Upper lobe of right lung (tissue), 1 donor: Measurements from ENCODE around the gene PLXNB1. TPM values are rescaled to one million over a fixed set of nuclear protein-coding genes. Genes with fewer than 3 reads are reported as not detected.

Experiments
- ATAC-seq: fragments of 200-7000 bp; cut with Tn5 transposase; one replicate; pipeline ENCODE4 v1.9.1; 2020; ENCODE audit warnings: mild to moderate bottlenecking, moderate library complexity
- DNase-seq: peaks from one replicate; pipeline ENCODE4 v3.0.0-alpha.2; 2020
- H3K27ac ChIP-seq: fragments of 200-600 bp; one replicate; pipeline ENCODE4 v1.8.0; 2022
- H3K27me3 ChIP-seq: fragments of 200-600 bp; one replicate; pipeline ENCODE4 v1.8.0; 2022; ENCODE audit warnings: mild to moderate bottlenecking
- H3K36me3 ChIP-seq: fragments of 200-600 bp; one replicate; pipeline ENCODE4 v1.8.0; 2022
- H3K4me1 ChIP-seq: fragments of 200-600 bp; one replicate; pipeline ENCODE4 v1.8.0; 2022
- H3K4me3 ChIP-seq: fragments of 200-600 bp; one replicate; pipeline ENCODE4 v1.8.0; 2022; ENCODE audit warnings: mild to moderate bottlenecking
- H3K9me3 ChIP-seq: fragments of 200-600 bp; one replicate; pipeline ENCODE4 v1.8.0; 2022
- intact Hi-C: fragments of 100-400 bp; cut with DNase I; formaldehyde crosslinking; loops from one replicate; pipeline ENCODE4 v1.11.0; 2022
- total RNA-seq: library from RNA; stranded (reverse); fragmentation: NEBNext Ultra II Directional; extraction: Animal tissue kit (Norgen Biotek cat#: 25700); gene quantifications from one replicate; pipeline ENCODE4 v1.2.1, GENCODE V29; 2021
- TF ChIP-seq, protein P1 (sequence below): fragments of 200-600 bp; IDR thresholded peaks from one replicate; pipeline ENCODE4 v1.8.0; 2022; ENCODE audit warnings: antibody characterized with exemption
- donor health status: DM: no; HTN: yes; CAD: no; lungs with severe emphysema.

PLXNB1 gene
- total RNA-seq, 1 donor from 2014 or later, result 103 TPM

- no peak for ATAC-seq
- Histone ChIP-seq H3K36me3 (peaks cover 14% of the 10 kb centered on the region), H3K27ac (peak overlapping the region; percentile 70), H3K4me1 (peaks cover 24% of the 10 kb centered on the region), H3K4me3 (no peak overlapping the region), H3K9me3 (no peaks in the 10 kb centered on the region), H3K27me3 (no peaks in the 10 kb centered on the region)
- intact Hi-C loops, result loop anchor here (5.0 kb wide), 2 partner anchors 33 to 203 kb away; no protein-coding TSS in a partner anchor
- no peak for DNase-seq
- TF ChIP-seq, protein P1, sequence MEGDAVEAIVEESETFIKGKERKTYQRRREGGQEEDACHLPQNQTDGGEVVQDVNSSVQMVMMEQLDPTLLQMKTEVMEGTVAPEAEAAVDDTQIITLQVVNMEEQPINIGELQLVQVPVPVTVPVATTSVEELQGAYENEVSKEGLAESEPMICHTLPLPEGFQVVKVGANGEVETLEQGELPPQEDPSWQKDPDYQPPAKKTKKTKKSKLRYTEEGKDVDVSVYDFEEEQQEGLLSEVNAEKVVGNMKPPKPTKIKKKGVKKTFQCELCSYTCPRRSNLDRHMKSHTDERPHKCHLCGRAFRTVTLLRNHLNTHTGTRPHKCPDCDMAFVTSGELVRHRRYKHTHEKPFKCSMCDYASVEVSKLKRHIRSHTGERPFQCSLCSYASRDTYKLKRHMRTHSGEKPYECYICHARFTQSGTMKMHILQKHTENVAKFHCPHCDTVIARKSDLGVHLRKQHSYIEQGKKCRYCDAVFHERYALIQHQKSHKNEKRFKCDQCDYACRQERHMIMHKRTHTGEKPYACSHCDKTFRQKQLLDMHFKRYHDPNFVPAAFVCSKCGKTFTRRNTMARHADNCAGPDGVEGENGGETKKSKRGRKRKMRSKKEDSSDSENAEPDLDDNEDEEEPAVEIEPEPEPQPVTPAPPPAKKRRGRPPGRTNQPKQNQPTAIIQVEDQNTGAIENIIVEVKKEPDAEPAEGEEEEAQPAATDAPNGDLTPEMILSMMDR, result no peak
Measured at GRCh38 chr3:48435223-48435595, 5.3 kb upstream of the PLXNB1 start.

- Histone ChIP-seq H3K36me3 (peaks cover 14% of the 10 kb centered on the region), H3K27me3 (no peaks in the 10 kb centered on the region), H3K9me3 (no peaks in the 10 kb centered on the region), H3K4me3 (no peak overlapping the region), H3K4me1 (peaks cover 27% of the 10 kb centered on the region), H3K27ac (peak overlapping the region; percentile 70)
- TF ChIP-seq, protein P1, result no peak
- peak; percentile 66 for DNase-seq
- intact Hi-C loops, result loop anchor here (5.0 kb wide), 2 partner anchors 32 to 202 kb away; no protein-coding TSS in a partner anchor
- no peak for ATAC-seq
Measured at GRCh38 chr3:48434591-48435222, 4.8 kb upstream of the PLXNB1 start.

DNA sequence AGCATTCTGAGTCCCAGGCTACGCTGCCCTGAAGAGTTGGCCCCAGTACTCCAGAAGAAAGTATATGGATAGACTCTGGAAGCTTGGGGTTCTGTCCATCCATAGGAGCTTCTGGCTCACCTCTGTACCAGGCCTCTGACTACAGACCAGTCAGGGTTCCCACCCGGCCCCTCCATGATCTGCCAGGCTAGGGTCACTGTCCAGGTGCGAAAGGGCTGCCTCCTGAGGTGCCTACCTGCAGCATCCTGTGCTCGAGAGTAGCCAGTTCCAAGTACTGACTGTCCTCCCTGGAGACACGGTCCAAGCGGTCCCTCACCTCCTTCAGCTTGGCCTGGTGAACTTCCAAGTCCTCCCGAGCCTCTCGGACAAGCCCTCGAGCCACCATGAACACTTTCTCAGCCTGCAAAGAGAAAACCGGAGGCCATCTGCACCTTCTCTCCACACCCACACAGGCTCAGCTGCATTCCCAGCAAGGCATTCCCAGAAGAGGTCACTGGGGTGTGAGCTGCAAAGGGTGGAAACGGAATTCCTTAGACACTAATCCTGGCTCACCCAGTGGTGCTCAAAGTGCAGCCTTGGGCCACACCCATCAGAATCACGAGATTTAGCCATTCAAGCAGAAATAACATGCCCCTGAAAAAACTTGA, 3.7 kb upstream of the PLXNB1 start:
- TF ChIP-seq, protein P1, result no peak
- H3K4me3 ChIP-seq, result peak overlapping the region; percentile 2
- H3K9me3 ChIP-seq, result no peaks in the 10 kb centered on the region
- peaks cover 21% of the 10 kb centered on the region for H3K4me1 ChIP-seq
- peaks cover 14% of the 10 kb centered on the region for H3K36me3 ChIP-seq
- intact Hi-C loops, result no loop called here
- peak; percentile 74 for DNase-seq
- ATAC-seq, result peak; percentile 42
- peak overlapping the region; percentile 70 for H3K27ac ChIP-seq
- no peaks in the 10 kb centered on the region for H3K27me3 ChIP-seq

DNA sequence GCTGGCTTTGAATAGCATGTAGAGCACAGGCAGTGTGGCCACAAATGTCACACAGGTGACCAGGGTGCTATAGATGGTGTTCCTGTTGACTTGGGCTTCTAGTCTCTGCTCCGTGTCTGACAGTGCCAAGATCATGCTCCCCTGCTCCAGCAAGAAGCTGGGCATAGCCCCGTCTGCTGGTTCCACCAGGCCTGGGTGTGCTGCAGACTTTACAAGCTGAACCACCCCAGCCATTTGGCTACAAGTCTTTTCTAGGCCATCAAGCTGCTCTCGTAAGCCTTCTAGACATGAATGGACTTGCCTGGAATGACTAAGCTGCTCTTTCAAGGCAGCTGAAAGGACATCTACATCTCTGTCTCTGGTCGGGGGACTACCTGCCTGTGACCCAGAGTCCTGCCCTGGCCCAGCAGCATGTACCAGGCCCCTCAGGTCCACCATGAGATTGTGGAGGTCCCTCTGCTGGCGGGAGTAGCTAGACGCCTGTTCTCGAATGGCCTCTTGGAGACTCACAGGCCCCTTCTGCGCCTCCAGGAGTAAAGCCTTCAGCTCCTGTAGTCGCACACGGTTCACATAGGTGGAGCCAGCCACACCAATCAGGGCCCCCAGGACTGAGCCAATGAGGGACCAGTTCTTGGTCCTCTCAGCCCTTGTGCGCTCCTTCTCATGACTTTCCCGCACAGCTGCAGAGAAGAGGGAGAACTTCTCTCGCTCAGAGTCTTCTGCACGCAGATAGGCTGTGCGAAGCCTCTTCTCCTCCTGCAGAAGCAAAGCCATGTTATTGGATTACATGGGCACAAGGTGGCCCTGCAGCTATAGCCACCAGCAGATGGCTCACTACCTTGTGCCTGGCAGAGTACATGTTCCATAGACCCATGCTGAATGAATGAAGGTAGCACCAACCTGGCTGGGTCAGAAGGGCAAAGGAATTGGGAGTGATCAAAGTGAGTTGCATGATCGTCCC, 2.8 kb upstream of the PLXNB1 start:
- no peak overlapping the region for H3K4me3 ChIP-seq
- TF ChIP-seq, protein P1, result no peak
- H3K27me3 ChIP-seq, result no peaks in the 10 kb centered on the region
- H3K9me3 ChIP-seq, result no peaks in the 10 kb centered on the region
- H3K36me3 ChIP-seq, result peaks cover 14% of the 10 kb centered on the region
- DNase-seq, result no peak
- ATAC-seq, result no peak
- intact Hi-C loops, result no loop called here
- peaks cover 30% of the 10 kb centered on the region for H3K4me1 ChIP-seq
- H3K27ac ChIP-seq, result peak overlapping the region; percentile 4

DNA sequence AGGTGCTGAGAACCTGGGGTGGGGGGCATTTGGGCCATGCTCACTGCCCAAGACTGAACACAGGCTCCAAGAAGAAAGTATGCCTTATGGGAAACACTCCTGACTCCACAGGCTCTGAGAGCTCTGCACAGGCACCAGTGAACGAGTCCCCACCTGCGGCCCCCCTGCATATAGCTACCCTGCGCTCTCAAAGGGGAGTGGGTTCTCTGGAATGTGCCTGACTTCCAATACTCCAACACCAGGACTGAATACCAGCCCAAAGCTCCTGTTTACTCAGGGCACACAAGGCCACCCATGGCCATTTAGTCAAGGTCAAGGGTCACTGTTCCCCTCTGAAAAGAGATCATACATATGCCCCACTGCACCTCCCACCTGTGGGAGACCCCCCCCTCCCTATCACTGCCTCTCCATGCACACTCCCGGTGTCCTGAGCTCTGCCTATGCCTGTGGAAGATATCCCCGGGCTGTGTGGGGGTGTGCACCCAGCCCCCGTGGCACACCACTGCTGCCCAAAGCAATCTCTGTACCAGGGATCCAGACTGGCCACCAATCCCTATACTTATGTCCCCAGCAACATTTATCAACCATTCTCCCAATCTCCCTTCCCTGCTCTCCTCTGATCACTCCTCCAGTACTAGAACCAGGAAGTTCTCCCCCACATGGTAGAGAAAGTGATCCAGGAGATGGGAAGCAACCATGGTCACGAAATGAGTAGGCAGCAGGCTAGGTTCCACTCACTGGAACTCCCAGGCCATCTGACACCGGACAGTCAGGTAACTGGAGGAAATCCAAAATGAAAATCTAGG, 1.5 kb upstream of the PLXNB1 start:
- H3K4me1 ChIP-seq, result peaks cover 41% of the 10 kb centered on the region
- ATAC-seq (no peak), DNase-seq (no peak)
- intact Hi-C loops, result no loop called here
- peaks cover 14% of the 10 kb centered on the region for H3K36me3 ChIP-seq
- TF ChIP-seq, protein P1, result no peak
- no peaks in the 10 kb centered on the region for H3K9me3 ChIP-seq
- no peak overlapping the region for H3K4me3 ChIP-seq
- no peaks in the 10 kb centered on the region for H3K27me3 ChIP-seq
- no peak overlapping the region for H3K27ac ChIP-seq
